ENCODE results near the gene GABARAPL2.

DNA sequence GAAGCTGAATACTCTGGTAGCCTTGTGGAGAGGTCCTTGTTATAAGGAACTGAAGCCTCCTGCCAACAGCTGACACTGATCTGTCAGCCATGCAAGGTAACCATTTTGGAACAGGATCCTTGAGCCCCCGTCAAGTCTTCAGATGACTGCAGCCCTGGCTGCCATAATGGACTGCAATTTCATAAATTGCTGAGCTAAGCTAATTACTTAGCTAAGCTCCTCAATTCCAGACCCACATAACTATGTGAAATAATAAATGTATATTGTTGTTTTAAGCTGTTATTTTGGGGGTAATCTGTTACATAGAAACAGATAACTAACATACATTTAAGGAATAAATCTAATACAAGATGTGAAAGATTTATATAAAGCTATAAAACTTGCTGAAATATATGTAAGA, 40.3 kb downstream of the GABARAPL2 start:
- no peak for TF ChIP-seq YY1 (IDR thresholded peaks at IDR 0.05; ENCODE audit: insufficient read depth, insufficient read length)
- TF ChIP-seq ZNF274 (IDR thresholded peaks at IDR 0.05; ENCODE audit: low read depth, low read length), result no peak

All from NT2/D1 (cell line).